Left lung (tissue), 10 donors: ENCODE measurements around the gene USP10. TPM values are rescaled to one million over a fixed set of nuclear protein-coding genes. Genes with fewer than 3 reads are reported as not detected.

Source experiments
- ATAC-seq: fragments of 200-7000 bp; cut with Tn5 transposase; one replicate; pipeline ENCODE4 v1.9.1; 2020; ENCODE audit warnings: moderate library complexity
- DNase-seq, 4 donors: peaks; one replicate each; pipeline ENCODE4 v3.0.0-alpha.2; 2013 to 2020
- H3K27ac ChIP-seq, 2 donors: fragments of 200-600 bp; sonication (generic) in 1 of 2; one replicate each; pipeline versions ENCODE4 v1.5.0 to v1.8.0; 2020 to 2021
- H3K27me3 ChIP-seq, 2 donors: fragments of 200-600 bp; sonication (generic) in 1 of 2; one replicate each; pipeline versions ENCODE4 v1.5.0 to v1.8.0; 2020 to 2021
- H3K36me3 ChIP-seq, 2 donors: fragments of 200-600 bp; sonication (generic) in 1 of 2; one replicate each; pipeline versions ENCODE4 v1.5.0 to v1.8.0; 2020 to 2021
- H3K4me1 ChIP-seq, 2 donors: fragments of 200-600 bp; one replicate each; pipeline ENCODE4 v1.8.0; 2021
- H3K4me3 ChIP-seq, 2 donors: fragments of 200-600 bp; sonication (generic) in 1 of 2; one replicate each; pipeline versions ENCODE4 v1.5.0 to v1.8.0; 2020 to 2021; ENCODE audit warnings: mild to moderate bottlenecking in 1 of 2
- H3K9me3 ChIP-seq, 2 donors: fragments of 200-600 bp; sonication (generic) in 1 of 2; one replicate each; pipeline versions ENCODE4 v1.5.0 to v1.8.0; 2020 to 2021
- CTCF ChIP-seq, 2 donors: fragments of 200-600 bp; sonication (generic) in 1 of 2; IDR thresholded peaks; one replicate each; pipeline versions ENCODE4 v1.5.0 to v1.8.0; 2021; ENCODE audit warnings: antibody characterized with exemption in 2 of 2
- intact Hi-C, 2 donors: fragments of 100-400 bp; cut with DNase I; formaldehyde crosslinking; loops; one replicate each; pipeline versions ENCODE4 v1.11.2 to v1.14.2; 2022
- polyA plus RNA-seq, 6 donors: library from polyadenylated mRNA; unstranded; fragments of 120-200 nt; gene quantifications; one replicate each; pipeline ENCODE4 v1.2.1, GENCODE V29; 2013; ENCODE audit not compliant: insufficient read length in 6 of 6
- total RNA-seq, 2 donors: library from RNA; stranded (reverse); fragmentation: NEBNext Ultra II Directional; extraction: Animal tissue kit (Norgen Biotek cat#: 25700); gene quantifications; one replicate each; pipeline ENCODE4 v1.2.1, GENCODE V29; 2021
- donor health status: DM: no; HTN: yes; CAD: no.
- donor health status: DM: no; HTN: no; CAD: no.

Gene USP10
- total and polyA plus RNA-seq, 8 donors, result 57.4 to 102 (median 87.8) TPM

- Histone ChIP-seq H3K27ac (no peak overlapping the region), H3K36me3 (no peaks in the 10 kb centered on the region), H3K4me3 (no peak overlapping the region), H3K9me3 (no peaks in the 10 kb centered on the region), H3K4me1 (peaks cover 0 to 5% of the 10 kb centered on the region in 2 donors), H3K27me3 (no peaks in the 10 kb centered on the region)
- TF ChIP-seq CTCF (IDR thresholded peaks at IDR 0.05), result no peak
- ATAC-seq (no peak), DNase-seq (no peak)
- intact Hi-C loops, result loop anchor here in 1 of 2 donors (10.0 kb wide), 1 partner anchor 47 kb away; no protein-coding TSS in a partner anchor
These were observed 22.0 kb upstream of the USP10 start for GRCh38 chr16:84677849-84678248.

GRCh38 chr16:84678541-84678940 is 21.3 kb upstream of the USP10 start:
- Histone ChIP-seq H3K36me3 (no peaks in the 10 kb centered on the region), H3K4me3 (no peak overlapping the region), H3K9me3 (no peaks in the 10 kb centered on the region), H3K27ac (no peak overlapping the region), H3K4me1 (peaks cover 0 to 5% of the 10 kb centered on the region in 2 donors), H3K27me3 (peaks cover 0 to 6% of the 10 kb centered on the region in 2 donors)
- no peak for TF ChIP-seq CTCF (IDR thresholded peaks at IDR 0.05)
- no peak for ATAC-seq
- intact Hi-C loops, result loop anchor here in 1 of 2 donors (10.0 kb wide), 1 partner anchor 46 kb away; no protein-coding TSS in a partner anchor
- DNase-seq, result no peak

GRCh38 chr16:84680165-84680842 is 19.5 kb upstream of the USP10 start:
- H3K27ac ChIP-seq, result no peak overlapping the region
- H3K9me3 ChIP-seq, result no peaks in the 10 kb centered on the region
- no peak for TF ChIP-seq CTCF (IDR thresholded peaks at IDR 0.05)
- no peak for DNase-seq
- peaks cover 0 to 14% of the 10 kb centered on the region in 2 donors for H3K27me3 ChIP-seq
- intact Hi-C loops, result no loop called here
- no peak overlapping the region for H3K4me3 ChIP-seq
- H3K36me3 ChIP-seq, result no peaks in the 10 kb centered on the region
- no peak for ATAC-seq
- H3K4me1 ChIP-seq, result peaks cover 0 to 5% of the 10 kb centered on the region in 2 donors

- no peak for DNase-seq
- ATAC-seq, result no peak
- intact Hi-C loops, result no loop called here
- Histone ChIP-seq H3K4me3 (no peak overlapping the region), H3K9me3 (no peaks in the 10 kb centered on the region), H3K27ac (no peak overlapping the region), H3K27me3 (peaks cover 0 to 14% of the 10 kb centered on the region in 2 donors), H3K36me3 (no peaks in the 10 kb centered on the region), H3K4me1 (peaks cover 0 to 5% of the 10 kb centered on the region in 2 donors)
- no peak for TF ChIP-seq CTCF (IDR thresholded peaks at IDR 0.05)
These were observed 18.8 kb upstream of the USP10 start for GRCh38 chr16:84680843-84681629.
